Measurements from ENCODE around the gene GPRC5C. TPM values are rescaled to one million over a fixed set of nuclear protein-coding genes. Genes with fewer than 3 reads are reported as not detected.
A peak's percentile ranks its signal among the peaks of the same experiment; 100 is the strongest.

Gene GPRC5C
- total and polyA plus RNA-seq, 2 of the 13 experiments (the other 11 are each of a cell fraction or from before 2014, with no cell fraction given): 85.6 to 300 TPM

DNA sequence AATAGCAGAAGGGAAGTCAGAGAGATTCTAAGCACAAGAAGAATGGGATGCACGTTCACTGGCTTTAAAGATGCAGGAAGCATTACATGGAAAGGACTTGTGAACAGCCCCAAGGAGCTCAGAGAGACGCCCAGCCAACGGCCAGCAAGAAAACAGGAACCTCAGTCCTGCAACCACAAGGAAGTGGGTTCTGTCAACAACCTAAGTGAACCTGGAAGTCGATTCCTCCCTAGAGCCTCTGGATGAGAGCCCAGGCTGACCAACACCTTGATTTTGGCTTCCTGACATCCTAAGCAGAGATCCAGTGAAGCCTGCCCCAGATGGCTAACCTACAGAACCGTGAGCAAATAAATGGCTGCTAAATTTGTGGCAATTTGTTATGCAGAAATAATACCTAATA is 40.1 kb upstream of the GPRC5C start:
- Histone ChIP-seq H3K9ac (ENCODE audit: insufficient read depth, low read depth, low read length) (no peak overlapping the region), H3K9me3 (ENCODE audit: low read length) (no peaks in the 10 kb centered on the region), H3K27ac (ENCODE audit: extremely low read length, insufficient read depth, low read length) (no peak overlapping the region), H3K4me1 (ENCODE audit: insufficient read depth, low read length) (peaks cover 16% of the 10 kb centered on the region), H3K4me2 (ENCODE audit: low read depth, low read length) (no peak overlapping the region), H3K27me3 (ENCODE audit: control insufficient read depth in 1 of 2, insufficient read depth in 2 of 2, low read length in 2 of 2) (peaks cover 5 to 27% of the 10 kb centered on the region in 2 experiments; a peak in 3 of 5 replicates), H3K79me2 (ENCODE audit: insufficient read depth, low read length) (no peaks in the 10 kb centered on the region), H4K20me1 (ENCODE audit: insufficient read depth, low read length) (no peaks in the 10 kb centered on the region), H3K4me3 (replicated peaks in 1 of 3; ENCODE audit: insufficient read depth in 1 of 3, low read depth in 2 of 3, low read length in 3 of 3) (no peak overlapping the region), H3K36me3 (replicated peaks in 1 of 2; ENCODE audit: control insufficient read depth in 1 of 2, insufficient read depth in 2 of 2, low read length in 2 of 2) (no peaks in the 10 kb centered on the region), H2AFZ (ENCODE audit: low read length) (no peak overlapping the region)
- ChIA-PET POLR2A (no interaction called here), CTCF (ENCODE audit: low intra/inter-chr PET ratio, low total read pairs) (no interaction called here)
- in situ Hi-C loops (cut with HindIII; ENCODE audit: extremely low pct_ligation_motif_present, low pct_unique_long_range_greater_than_20kb): no loop called here
- no peak for TF ChIP-seq MED13 (CRISPR knock-in tag; IDR thresholded peaks at IDR 0.05)
- no peak for TF ChIP-seq ZNF124 (CRISPR knock-in tag; IDR thresholded peaks at IDR 0.05)
- TF ChIP-seq ZNF589 (CRISPR knock-in tag; conservative IDR thresholded peaks at IDR 0.05): no peak
- no peak for TF ChIP-seq SP2 (CRISPR knock-in tag; IDR thresholded peaks at IDR 0.05)
- no peak for TF ChIP-seq U2AF2 (IDR thresholded peaks at IDR 0.05; ENCODE audit: low read depth, low read length)
- no peak for TF ChIP-seq ZNF17 (CRISPR knock-in tag; IDR thresholded peaks at IDR 0.05)
- TF ChIP-seq POLR2A (IDR thresholded peaks at IDR 0.05; ENCODE audit: insufficient read depth in 1 of 2, low read depth in 2 of 2, low read length in 2 of 2): no peak
- no peak for TF ChIP-seq RFX5 (IDR thresholded peaks at IDR 0.05; ENCODE audit: low read depth, low read length)
- FAIRE-seq (no peak), ATAC-seq (no peak), DNase-seq (ENCODE audit: low spot score) (no peak)
- BruUV-seq (replicated peaks): no TSS peak
- WGBS (ENCODE audit: low lambda C conversion rate): 12% methylated on average over 5 of the region's 5 CpGs
- intact Hi-C loops (cut with micrococcal nuclease; ENCODE audit: unreplicated experiment): no loop called here

GRCh38 chr17:74392848-74393247 is 39.0 kb upstream of the GPRC5C start:
- H3K27me3 ChIP-seq (ENCODE audit: control insufficient read depth in 1 of 2, insufficient read depth in 2 of 2, low read length in 2 of 2): peaks cover 4 to 24% of the 10 kb centered on the region in 2 experiments; a peak in 3 of 5 replicates
- peak; percentile 41; the same call in 2 of the 3 replicates for ATAC-seq
- H3K27ac ChIP-seq (ENCODE audit: extremely low read length, insufficient read depth, low read length): no peak overlapping the region
- ChIA-PET CTCF (ENCODE audit: low intra/inter-chr PET ratio, low total read pairs) (no interaction called here), POLR2A (interaction anchor here (1.0 kb wide), 1 partner anchor 38 kb away, joined by 4 read pairs; no protein-coding TSS in a partner anchor)
- no peaks in the 10 kb centered on the region for H3K79me2 ChIP-seq (ENCODE audit: insufficient read depth, low read length)
- in situ Hi-C loops (cut with HindIII; ENCODE audit: extremely low pct_ligation_motif_present, low pct_unique_long_range_greater_than_20kb) (no loop called here), intact Hi-C loops (cut with micrococcal nuclease; ENCODE audit: unreplicated experiment) (no loop called here)
- WGBS (ENCODE audit: low lambda C conversion rate): 4% methylated on average over 5 of the region's 5 CpGs
- no peak overlapping the region for H3K4me2 ChIP-seq (ENCODE audit: low read depth, low read length)
- H3K9me3 ChIP-seq (ENCODE audit: low read length): no peaks in the 10 kb centered on the region
- FAIRE-seq: peak; percentile 71
- H4K20me1 ChIP-seq (ENCODE audit: insufficient read depth, low read length): no peaks in the 10 kb centered on the region
- H3K9ac ChIP-seq (ENCODE audit: insufficient read depth, low read depth, low read length): no peak overlapping the region
- DNase-seq (ENCODE audit: low spot score): no peak
- no peak overlapping the region for H2AFZ ChIP-seq (ENCODE audit: low read length)
- H3K4me1 ChIP-seq (ENCODE audit: insufficient read depth, low read length): peaks cover 16% of the 10 kb centered on the region
- H3K36me3 ChIP-seq (replicated peaks in 1 of 2; ENCODE audit: control insufficient read depth in 1 of 2, insufficient read depth in 2 of 2, low read length in 2 of 2): no peaks in the 10 kb centered on the region
- no TSS peak for BruUV-seq (replicated peaks)
- no peak overlapping the region for H3K4me3 ChIP-seq (replicated peaks in 1 of 3; ENCODE audit: insufficient read depth in 1 of 3, low read depth in 2 of 3, low read length in 3 of 3)
- TF ChIP-seq NFYC (CRISPR knock-in tag; IDR thresholded peaks at IDR 0.05) (peak; percentile 80), HMG20A (CRISPR knock-in tag; IDR thresholded peaks at IDR 0.05; ENCODE audit: borderline replicate concordance) (no peak), THAP11 (CRISPR knock-in tag; IDR thresholded peaks at IDR 0.05) (peak; percentile 97), NFYB (CRISPR knock-in tag; IDR thresholded peaks at IDR 0.05) (peak; percentile 72), ZNF143 (CRISPR knock-in tag; IDR thresholded peaks at IDR 0.05) (peak; percentile 91), ZNF362 (CRISPR knock-in tag; IDR thresholded peaks at IDR 0.05; ENCODE audit: borderline replicate concordance) (no peak), HCFC1 (IDR thresholded peaks at IDR 0.05; ENCODE audit: low read depth, low read length) (peak; percentile 61; the same call in 1 of the 2 replicates), HIVEP1 (CRISPR knock-in tag; IDR thresholded peaks at IDR 0.05) (no peak), SUZ12 (IDR thresholded peaks at IDR 0.05; ENCODE audit: low read depth, low read length) (peak; percentile 36; the same call in 1 of the 2 replicates), HNRNPH1 (optimal IDR thresholded peaks at IDR 0.05; ENCODE audit: low read depth, low read length) (no peak), ZNF333 (CRISPR knock-in tag; IDR thresholded peaks at IDR 0.05; ENCODE audit: borderline replicate concordance) (0 out of 2 replicates have a peak, but pooled peaks have one; percentile 34)

Measured in HepG2 (cell line).